ENCODE data around the gene CTNNBL1.

DNA sequence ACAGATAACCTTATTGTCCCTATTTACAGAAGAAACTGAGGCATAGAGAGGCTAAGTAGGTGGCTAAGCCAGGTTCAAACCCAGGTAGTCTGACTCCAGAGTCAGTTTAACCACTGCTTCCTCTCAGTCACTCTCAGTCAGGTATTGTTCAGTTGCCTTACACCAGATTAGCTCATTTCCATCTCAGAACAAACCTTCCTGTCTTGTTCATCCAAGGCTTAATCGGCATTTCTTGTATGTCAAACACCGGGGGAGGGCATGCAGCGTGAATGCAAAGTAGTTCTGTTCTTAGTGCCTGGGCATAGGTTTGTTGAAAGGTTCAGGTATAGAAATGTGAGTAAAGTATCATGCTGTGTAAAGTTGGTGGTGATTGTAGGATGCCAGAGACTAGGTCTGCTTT lies 51.7 kb downstream of the CTNNBL1 start:
- no peak for TF ChIP-seq POLR2AphosphoS5 (IDR thresholded peaks at IDR 0.05; ENCODE audit: insufficient read depth, low read depth, low read length)
- TF ChIP-seq, protein P1, sequence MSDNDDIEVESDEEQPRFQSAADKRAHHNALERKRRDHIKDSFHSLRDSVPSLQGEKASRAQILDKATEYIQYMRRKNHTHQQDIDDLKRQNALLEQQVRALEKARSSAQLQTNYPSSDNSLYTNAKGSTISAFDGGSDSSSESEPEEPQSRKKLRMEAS (IDR thresholded peaks at IDR 0.05; ENCODE audit: insufficient read depth, insufficient read length) = no peak
